Cortex of kidney (tissue), 1 donor: ENCODE measurements around the gene STAMBP.

Experiments
- DNase-seq: peaks from one replicate; lab custom pipeline; 2025; lab: John Stamatoyannopoulos, UW

STAMBP gene

DNA sequence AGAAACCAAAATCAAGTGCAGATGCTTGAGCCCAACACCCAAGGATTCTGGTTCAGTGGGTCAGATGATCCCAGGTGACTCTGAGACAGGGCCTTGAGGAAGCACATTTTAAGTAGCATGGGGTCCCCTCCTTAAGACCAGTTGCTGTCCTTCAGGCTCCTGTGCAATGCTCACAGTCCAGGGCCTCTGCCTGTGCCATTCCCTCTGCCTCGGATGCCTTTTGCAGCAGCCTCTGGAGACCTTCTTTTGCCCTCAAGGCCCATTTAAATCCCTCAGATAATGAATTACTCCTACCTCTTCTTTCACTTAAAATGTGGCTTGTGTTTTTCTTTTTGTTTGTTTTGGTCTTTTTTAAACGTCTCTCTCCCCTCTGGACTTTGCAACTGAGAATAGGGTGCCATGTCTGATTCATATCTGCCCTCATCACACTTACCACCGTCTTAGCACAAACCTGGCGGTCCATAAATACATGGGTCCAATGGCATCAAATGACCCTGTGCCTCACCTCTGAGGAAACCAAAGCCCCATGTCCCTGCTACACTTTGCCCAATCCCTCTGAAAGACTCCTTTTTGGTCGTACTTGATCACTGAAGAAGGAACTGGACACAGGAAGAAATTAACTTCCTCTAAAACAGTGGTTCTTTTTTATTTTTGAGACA, 78.2 kb downstream of the STAMBP start:
- DNase-seq = no peak

GRCh38 chr2:73907840-73908452, 79.2 kb downstream of the STAMBP start:
- no peak for DNase-seq

- DNase-seq = no peak
Observed at GRCh38 chr2:73908689-73909652, 80.2 kb downstream of the STAMBP start.

DNA sequence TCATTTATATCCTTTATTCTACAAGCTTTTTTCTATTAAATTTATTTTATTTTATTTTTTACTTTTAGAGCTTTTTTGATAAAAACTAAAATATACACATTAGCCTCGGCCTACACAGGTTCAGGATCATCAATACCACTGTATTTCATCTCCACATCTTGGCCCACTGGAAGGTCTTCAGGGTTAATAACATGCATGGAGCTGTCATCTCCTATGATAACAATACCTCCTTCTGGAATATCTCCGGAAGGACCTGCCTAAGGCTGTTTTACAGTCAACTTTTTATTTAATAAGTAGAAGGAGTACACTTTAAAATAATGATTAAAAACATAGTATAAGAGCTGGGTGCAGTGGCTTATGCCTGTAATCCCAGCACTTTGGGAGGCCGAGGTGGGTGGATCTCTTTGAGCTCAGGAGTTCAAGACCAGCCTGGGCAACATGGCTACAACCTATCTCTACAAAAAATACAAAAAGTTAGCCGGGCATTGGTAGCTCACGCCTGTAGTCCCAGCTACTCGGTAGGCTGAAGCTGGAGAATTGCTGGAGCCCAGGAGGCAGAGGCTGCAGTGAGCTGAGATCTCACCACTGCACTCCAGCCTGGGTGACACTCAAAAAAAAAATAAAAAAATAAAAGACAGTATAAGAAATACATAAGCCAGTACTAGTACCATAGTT, 82.2 kb downstream of the STAMBP start:
- DNase-seq = no peak

- no peak for DNase-seq
Observed at GRCh38 chr2:73911548-73912208, 82.9 kb downstream of the STAMBP start.

DNA sequence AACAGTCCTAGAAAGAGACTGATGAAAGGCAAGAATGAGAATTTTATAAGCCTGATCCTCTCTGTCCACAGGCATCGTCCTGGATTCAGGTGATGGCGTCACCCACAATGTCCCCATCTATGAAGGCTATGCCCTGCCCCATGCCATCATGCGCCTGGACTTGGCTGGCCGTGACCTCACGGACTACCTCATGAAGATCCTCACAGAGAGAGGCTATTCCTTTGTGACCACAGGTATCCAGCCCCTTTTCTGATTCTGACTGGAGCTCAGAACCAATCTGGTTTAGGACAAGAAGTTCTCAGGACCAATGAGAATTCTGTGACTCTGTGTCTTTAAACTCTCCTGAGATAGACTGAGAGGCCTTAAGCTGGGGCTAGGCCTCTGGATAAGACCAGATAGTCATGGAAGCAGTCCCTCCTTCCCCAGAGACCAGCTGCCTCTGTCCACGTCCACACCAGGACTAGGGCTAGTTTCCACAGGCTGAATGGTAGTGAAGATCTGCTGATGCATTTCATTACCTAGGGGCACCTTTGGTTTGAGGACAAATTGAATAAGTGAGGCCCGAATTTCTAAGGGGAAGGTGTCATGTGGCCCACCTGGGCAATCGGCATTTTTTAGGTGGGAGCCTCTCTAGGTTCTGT, 84.8 kb downstream of the STAMBP start:
- no peak for DNase-seq

- DNase-seq = no peak
Observed at GRCh38 chr2:73914667-73915066, 85.9 kb downstream of the STAMBP start.

DNA sequence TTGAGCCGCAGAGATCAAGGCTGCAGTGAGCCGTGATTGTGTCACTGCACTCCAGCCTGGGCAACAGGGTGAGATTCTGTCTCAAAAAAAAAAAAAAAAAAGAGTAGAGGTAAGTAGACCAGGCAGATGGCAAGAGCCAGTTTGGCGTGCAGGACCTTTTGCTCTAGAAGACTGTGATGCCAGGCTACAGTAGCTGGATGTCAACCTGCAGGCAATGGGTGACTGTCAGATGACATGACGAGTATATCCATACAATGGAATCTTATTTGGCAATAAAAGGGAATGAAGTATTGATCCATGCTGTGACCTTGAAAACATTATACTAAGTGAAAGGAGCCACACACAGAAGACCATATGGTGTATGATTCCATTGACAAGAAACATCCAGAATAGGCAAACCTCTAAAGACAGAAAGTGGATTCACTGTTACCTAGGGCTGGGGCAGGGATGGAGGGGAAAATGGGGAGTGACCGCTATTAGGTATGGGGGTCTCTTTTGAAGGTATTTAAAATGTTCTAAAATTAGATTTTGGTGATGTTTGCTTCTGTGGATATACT, 86.8 kb downstream of the STAMBP start:
- no peak for DNase-seq

DNA sequence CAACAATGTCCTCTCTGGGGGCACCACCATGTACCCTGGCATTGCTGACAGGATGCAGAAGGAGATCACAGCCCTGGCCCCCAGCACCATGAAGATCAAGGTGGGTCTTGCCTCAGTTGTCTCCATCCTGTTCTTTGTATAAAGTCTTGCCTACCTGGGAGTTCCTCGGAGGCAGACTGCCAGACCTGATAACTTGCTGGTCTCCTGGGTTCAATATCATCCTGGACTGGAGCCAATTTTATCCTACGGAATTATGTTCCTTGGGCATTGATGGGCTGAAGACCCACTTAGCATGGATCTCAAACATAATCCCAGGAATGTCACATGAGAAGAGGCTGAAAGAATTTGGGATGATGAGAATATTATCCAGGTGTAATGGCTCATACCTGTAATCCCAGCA, 87.9 kb downstream of the STAMBP start:
- DNase-seq = no peak

GRCh38 chr2:73917296-73917695, 88.5 kb downstream of the STAMBP start:
- DNase-seq = no peak

DNA sequence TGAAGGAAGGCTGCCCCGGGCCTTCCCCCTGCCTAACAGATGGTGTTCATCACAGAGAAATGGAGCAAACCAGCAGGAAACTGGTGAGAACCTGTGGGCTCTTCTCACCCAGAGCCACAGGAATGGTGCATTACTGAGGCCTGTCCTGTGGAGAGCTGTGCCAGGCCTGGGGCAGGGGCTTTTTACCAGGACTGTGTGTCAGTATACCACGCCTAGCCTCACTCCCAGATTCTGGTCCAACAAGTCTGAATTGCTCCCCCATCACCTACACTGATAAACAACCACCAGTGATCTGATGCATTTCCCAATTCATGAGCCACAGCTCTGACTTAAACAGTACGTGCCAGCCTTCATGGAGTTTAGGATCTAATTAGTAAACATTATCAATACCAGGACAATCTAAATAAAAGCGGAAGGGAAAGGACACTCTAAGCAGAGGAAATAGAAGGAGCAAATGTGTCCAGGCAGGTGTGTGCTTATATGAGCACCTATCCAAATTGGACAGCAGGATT, 89.0 kb downstream of the STAMBP start:
- DNase-seq = no peak

DNA sequence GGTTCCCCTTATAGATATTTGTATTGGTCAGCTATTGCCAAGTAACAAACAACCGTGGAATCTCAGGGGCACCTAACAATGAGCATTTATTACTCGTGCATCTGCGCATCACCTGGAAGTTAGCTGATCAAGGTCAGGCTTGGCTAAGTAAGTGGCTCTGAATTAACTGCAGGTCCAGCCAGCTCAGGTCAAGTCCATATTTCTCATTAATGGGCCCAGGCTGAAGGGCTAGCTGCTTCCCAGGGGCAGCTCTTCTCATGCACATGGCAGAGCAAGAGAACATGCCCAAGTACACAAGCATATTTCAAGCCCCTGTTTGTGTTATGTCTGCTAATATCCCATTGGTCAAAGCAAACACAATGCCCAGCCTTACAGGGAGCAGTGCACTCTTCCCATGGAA, 90.1 kb downstream of the STAMBP start:
- DNase-seq = no peak

- no peak for DNase-seq
Observed at GRCh38 chr2:73919596-73920228, 91.0 kb downstream of the STAMBP start.

DNA sequence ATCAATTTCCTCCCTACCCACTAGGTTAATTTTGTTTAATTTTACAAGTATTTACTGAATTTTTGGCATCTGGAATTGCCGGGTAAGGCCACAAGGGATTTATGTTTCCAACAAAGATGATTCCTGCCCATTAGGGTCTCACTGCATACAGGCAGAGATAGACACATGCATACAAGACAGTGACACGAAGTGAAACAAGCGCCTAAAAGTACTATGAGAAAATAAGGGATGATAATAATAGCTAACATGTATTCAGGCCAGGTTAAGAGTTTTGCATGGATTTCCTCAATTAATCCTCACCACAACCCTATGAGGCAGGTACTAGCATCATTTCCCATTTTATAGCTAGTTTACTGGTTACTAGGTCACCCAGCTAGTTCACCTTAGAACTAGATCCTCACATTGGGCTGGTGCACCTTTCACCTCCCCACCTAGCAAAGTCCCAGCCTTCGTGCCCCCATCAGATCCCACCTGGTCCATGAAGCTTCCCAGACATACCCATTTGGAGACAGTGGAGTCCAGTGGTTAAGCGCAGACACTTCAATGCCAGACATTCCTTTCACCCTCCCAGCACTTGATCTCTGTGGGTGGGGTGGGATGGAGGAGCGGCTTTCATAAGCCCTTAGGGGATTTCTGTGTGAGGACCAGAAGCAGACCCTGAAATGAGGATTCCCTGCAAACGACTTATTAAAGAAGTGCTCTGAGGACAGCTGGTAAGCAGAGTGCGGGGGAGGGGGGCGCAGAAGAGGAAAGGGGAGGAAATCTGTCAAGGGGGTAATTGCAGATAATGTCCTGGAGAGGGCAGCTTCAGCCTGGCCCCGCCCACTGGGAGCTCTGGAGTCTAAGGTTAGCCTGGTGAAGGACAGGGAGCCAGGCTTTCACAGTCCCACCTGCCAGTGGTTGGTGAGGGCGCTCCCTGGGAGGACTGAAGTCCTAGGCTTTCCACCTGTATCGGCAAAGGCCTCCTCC, 92.1 kb downstream of the STAMBP start:
- no peak for DNase-seq

DNA sequence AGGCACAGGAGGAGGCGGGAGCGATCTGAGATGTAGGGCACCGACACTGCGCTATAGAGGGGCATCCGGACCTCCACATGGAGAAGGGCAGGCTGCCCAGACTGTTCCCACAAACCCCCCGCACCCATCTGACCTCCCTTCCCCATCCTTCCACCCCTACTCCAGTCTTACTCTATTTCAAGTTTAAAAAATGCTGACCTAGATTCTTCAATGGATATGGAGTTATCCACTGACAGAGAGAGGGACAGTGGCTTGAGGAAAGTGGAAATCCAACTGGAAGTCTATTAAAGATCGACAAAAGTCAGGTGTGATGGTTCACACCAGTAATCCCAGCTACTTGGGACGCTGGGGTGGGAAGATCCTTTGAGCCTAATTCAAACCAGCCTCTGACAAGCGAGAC, 92.8 kb downstream of the STAMBP start:
- DNase-seq = no peak

DNA sequence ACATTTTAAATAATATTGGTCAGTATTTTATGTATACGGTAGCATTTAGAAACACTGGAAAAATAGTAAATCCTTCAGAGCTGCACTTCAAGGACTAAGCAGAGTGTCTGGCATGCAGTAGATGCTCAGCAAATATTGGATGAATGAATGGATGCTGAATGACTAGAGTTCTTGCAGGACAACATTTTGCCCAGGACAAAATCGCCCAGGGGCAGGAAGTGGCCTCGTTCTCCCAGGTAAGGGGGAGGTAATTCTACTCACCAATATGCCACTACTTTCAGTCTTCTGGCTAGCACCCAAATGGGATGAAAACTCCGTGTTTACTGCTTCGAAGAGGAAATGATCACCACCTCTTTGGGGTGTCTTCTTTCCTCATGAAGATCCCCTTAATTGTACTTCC, 93.9 kb downstream of the STAMBP start:
- no peak for DNase-seq
